B cell (primary cell): ENCODE results near the gene TOLLIP. TPM values are rescaled to one million over a fixed set of nuclear protein-coding genes. Genes with fewer than 3 reads are reported as not detected.

ENCODE experiments used
- ATAC-seq: fragments of 200-7000 bp; cut with Tn5 transposase; one replicate; pipeline ENCODE4 v1.10.0; 2021; ENCODE audit warnings: low read depth, mild to moderate bottlenecking, moderate number of reproducible peaks, moderate library complexity
- CTCF ChIA-PET: fragments of 350-600 bp; sonication (Branson Sonifier 250); formaldehyde crosslinking; loops from one replicate; lab custom pipeline; 2021; ENCODE audit warnings: antibody characterized with exemption, inconsistent platforms; lab: Charles Lee
- POLR2A ChIA-PET: fragments of 350-600 bp; sonication (Branson Sonifier 250); formaldehyde crosslinking; loops from one replicate; lab custom pipeline; 2021; ENCODE audit warnings: antibody characterized with exemption; lab: Charles Lee
- DNase-seq: peaks from one replicate; pipeline ENCODE4 v3.0.0; 2013
- H2AFZ ChIP-seq: 2 replicates; pipeline ENCODE4 v1.6.1; 2012; ENCODE audit warnings: mild to moderate bottlenecking, low read depth, low read length; ENCODE audit not compliant: insufficient read depth, poor library complexity, severe bottlenecking
- H3K27ac ChIP-seq, 2 donors: 1 replicate in 1 of 2; 2 replicates in 1 of 2; pipeline ENCODE4 v1.5.1; 2012 to 2013; ENCODE audit warnings: low read length in 2 of 2, mild to moderate bottlenecking in 2 of 2, moderate library complexity in 1 of 2
- H3K27me3 ChIP-seq, 4 experiments: fragments of 200-600 bp in 1 of 4; sonication (generic) in 1 of 4; replicated peaks in 1 of 4; 1 replicate in 2 of 4; 2 replicates in 2 of 4; pipeline versions ENCODE4 v1.6.1 to v1.7.0; 2013 to 2016; ENCODE audit warnings: low read length in 3 of 4, mild to moderate bottlenecking in 2 of 4, mixed read lengths in 1 of 4, moderate library complexity in 1 of 4; ENCODE audit not compliant: insufficient read depth in 4 of 4, control insufficient read depth in 3 of 4; ENCODE audit errors: control extremely low read depth in 1 of 4
- H3K36me3 ChIP-seq, 2 experiments: replicated peaks in 1 of 2; 1 replicate in 1 of 2; 2 replicates in 1 of 2; pipeline versions ENCODE4 v1.6.1 to v1.7.1; 2013; ENCODE audit warnings: low read length in 1 of 2; ENCODE audit not compliant: insufficient read depth in 2 of 2, control insufficient read depth in 1 of 2; ENCODE audit errors: control extremely low read depth in 1 of 2, extremely low read depth in 1 of 2
- H3K4me1 ChIP-seq, 2 donors: fragments of 200-600 bp in 1 of 2; sonication (generic) in 1 of 2; 1 replicate in 1 of 2; 2 replicates in 1 of 2; pipeline versions ENCODE4 v1.5.1 to v1.6.1; 2013 to 2017; ENCODE audit warnings: low read length in 2 of 2; ENCODE audit not compliant: control insufficient read depth in 2 of 2, insufficient read depth in 2 of 2
- H3K4me2 ChIP-seq: replicated peaks from 2 replicates; pipeline ENCODE3; 2012; ENCODE audit warnings: mild to moderate bottlenecking, low read depth, low read length; ENCODE audit not compliant: poor library complexity, severe bottlenecking
- H3K4me3 ChIP-seq, 5 experiments: fragments of 200-600 bp in 1 of 5; sonication (generic) in 1 of 5; 1 replicate in 3 of 5; 2 replicates in 2 of 5; pipeline versions ENCODE4 v1.5.1 to v1.7.0; 2011 to 2016; ENCODE audit warnings: low read length in 4 of 5, mild to moderate bottlenecking in 4 of 5, low read depth in 2 of 5, control low read depth in 1 of 5, moderate library complexity in 1 of 5; ENCODE audit not compliant: insufficient read depth in 1 of 5; ENCODE audit errors: control extremely low read depth in 1 of 5, extremely low read depth in 1 of 5
- H3K79me2 ChIP-seq: fragments of 200-600 bp; sonication (generic); one replicate; pipeline ENCODE4 v1.6.0; 2016; ENCODE audit warnings: low read length; ENCODE audit not compliant: control insufficient read depth, insufficient read depth
- H3K9ac ChIP-seq: fragments of 200-600 bp; sonication (generic); 2 replicates; pipeline ENCODE4 v1.6.1; 2017; ENCODE audit warnings: mild to moderate bottlenecking, low read length, moderate library complexity
- H3K9me3 ChIP-seq, 3 donors: one replicate each; pipeline versions ENCODE4 v1.6.1 to v1.7.1; 2013; ENCODE audit warnings: low read length in 2 of 3; ENCODE audit not compliant: control insufficient read depth in 2 of 3, insufficient read depth in 1 of 3; ENCODE audit errors: control extremely low read depth in 1 of 3
- H4K20me1 ChIP-seq: 2 replicates; pipeline ENCODE4 v1.6.0; 2012; ENCODE audit warnings: mild to moderate bottlenecking, low read length; ENCODE audit not compliant: insufficient read depth, control insufficient read depth, poor library complexity, severe bottlenecking
- H3K27ac Mint-ChIP-seq: one replicate; pipeline ENCODE4 v1.8.0; 2021; ENCODE audit warnings: mixed read lengths
- H3K27me3 Mint-ChIP-seq: one replicate; pipeline ENCODE4 v1.8.0; 2021; ENCODE audit warnings: mixed read lengths
- H3K4me1 Mint-ChIP-seq: one replicate; pipeline ENCODE4 v1.8.0; 2021; ENCODE audit warnings: mixed read lengths
- H3K4me3 Mint-ChIP-seq: one replicate; pipeline ENCODE4 v1.8.0; 2021; ENCODE audit warnings: mixed read lengths
- H3K9me3 Mint-ChIP-seq: one replicate; pipeline ENCODE4 v1.8.0; 2022; ENCODE audit warnings: mixed read lengths; ENCODE audit not compliant: insufficient read depth
- EZH2 ChIP-seq: IDR thresholded peaks from 2 replicates; pipeline ENCODE4 v1.6.1; 2012; ENCODE audit warnings: borderline replicate concordance, low read depth, mild to moderate bottlenecking, moderate library complexity, low read length; ENCODE audit not compliant: insufficient read depth, poor library complexity, severe bottlenecking
- WGBS: methylation state at CpG from one replicate; pipeline ENCODE4 v1.1.5; 2013; ENCODE audit warnings: missing lambda C conversion rate; ENCODE audit not compliant: insufficient coverage; 5-methylcytosine and 5-hydroxymethylcytosine counted together
- intact Hi-C: fragments of 100-400 bp; cut with micrococcal nuclease; formaldehyde crosslinking; loops from one replicate; pipeline ENCODE4 v1.10.0; 2022
- polyA plus RNA-seq: library from polyadenylated mRNA; depleted of rRNA; stranded (reverse); fragments of >200 nt; gene quantifications from 2 replicates; pipeline ENCODE4 v1.2.3, GENCODE V29; 2012
- total RNA-seq, 2 donors: library from RNA; stranded (reverse); fragments of 120-200 nt in 1 of 2; gene quantifications; 1 replicate in 1 of 2; 2 replicates in 1 of 2; pipeline versions ENCODE4 v1.2.3 to v1.2.4, GENCODE V29; 2013 to 2022
- TF ChIP-seq, protein P1 (sequence below): fragments of 200-600 bp; IDR thresholded peaks from one replicate; pipeline ENCODE4 v1.8.0; 2022; ENCODE audit warnings: antibody characterized with exemption, mild to moderate bottlenecking

Gene TOLLIP
- total and polyA plus RNA-seq, 2 donors (not counting 1 experiment from before 2014, with no cell fraction given): 34.7 to 52.5 TPM

GRCh38 chr11:1233351-1234053 is 75.9 kb downstream of the TOLLIP start:
- no peaks in the 10 kb centered on the region for H3K4me1 ChIP-seq
- no peak overlapping the region for H3K4me3 ChIP-seq
- H3K27me3 Mint-ChIP-seq: no peaks in the 10 kb centered on the region
- no peaks in the 10 kb centered on the region for H3K36me3 ChIP-seq
- no peak overlapping the region for H2AFZ ChIP-seq
- H3K4me2 ChIP-seq: no peak overlapping the region
- H3K27ac Mint-ChIP-seq: no peak overlapping the region
- ChIA-PET CTCF (no interaction called here), POLR2A (no interaction called here)
- whole genome bisulfite sequencing: 83% methylated on average over 20 of the region's 21 CpGs
- H3K9ac ChIP-seq: no peak overlapping the region
- no peaks in the 10 kb centered on the region for H3K27me3 ChIP-seq
- no peak for ATAC-seq
- H3K4me3 Mint-ChIP-seq: no peak overlapping the region
- no peaks in the 10 kb centered on the region for H3K9me3 ChIP-seq
- H4K20me1 ChIP-seq: no peaks in the 10 kb centered on the region
- no peaks in the 10 kb centered on the region for H3K79me2 ChIP-seq
- intact Hi-C loops: no loop called here
- TF ChIP-seq EZH2: no peak
- TF ChIP-seq, protein P1, sequence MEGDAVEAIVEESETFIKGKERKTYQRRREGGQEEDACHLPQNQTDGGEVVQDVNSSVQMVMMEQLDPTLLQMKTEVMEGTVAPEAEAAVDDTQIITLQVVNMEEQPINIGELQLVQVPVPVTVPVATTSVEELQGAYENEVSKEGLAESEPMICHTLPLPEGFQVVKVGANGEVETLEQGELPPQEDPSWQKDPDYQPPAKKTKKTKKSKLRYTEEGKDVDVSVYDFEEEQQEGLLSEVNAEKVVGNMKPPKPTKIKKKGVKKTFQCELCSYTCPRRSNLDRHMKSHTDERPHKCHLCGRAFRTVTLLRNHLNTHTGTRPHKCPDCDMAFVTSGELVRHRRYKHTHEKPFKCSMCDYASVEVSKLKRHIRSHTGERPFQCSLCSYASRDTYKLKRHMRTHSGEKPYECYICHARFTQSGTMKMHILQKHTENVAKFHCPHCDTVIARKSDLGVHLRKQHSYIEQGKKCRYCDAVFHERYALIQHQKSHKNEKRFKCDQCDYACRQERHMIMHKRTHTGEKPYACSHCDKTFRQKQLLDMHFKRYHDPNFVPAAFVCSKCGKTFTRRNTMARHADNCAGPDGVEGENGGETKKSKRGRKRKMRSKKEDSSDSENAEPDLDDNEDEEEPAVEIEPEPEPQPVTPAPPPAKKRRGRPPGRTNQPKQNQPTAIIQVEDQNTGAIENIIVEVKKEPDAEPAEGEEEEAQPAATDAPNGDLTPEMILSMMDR: no peak
- no peak overlapping the region for H3K27ac ChIP-seq
- no peaks in the 10 kb centered on the region for H3K4me1 Mint-ChIP-seq
- H3K9me3 Mint-ChIP-seq: no peaks in the 10 kb centered on the region
- no peak for DNase-seq

DNA sequence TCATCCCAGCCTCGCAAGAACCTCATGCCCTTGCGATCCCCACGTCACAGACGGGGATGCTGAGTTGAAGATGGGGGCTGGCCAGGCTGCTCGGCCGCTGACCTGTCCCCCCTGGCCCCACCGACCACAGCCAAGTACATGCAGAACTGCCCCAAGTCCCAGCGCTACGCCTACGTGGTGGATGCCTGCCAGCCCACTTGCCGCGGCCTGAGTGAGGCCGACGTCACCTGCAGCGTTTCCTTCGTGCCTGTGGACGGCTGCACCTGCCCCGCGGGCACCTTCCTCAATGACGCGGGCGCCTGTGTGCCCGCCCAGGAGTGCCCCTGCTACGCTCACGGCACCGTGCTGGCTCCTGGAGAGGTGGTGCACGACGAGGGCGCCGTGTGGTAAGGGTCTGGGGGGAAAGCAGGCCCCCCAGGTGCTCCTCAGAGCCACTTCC is 76.5 kb downstream of the TOLLIP start:
- DNase-seq (no peak), ATAC-seq (no peak)
- no peaks in the 10 kb centered on the region for H3K27me3 ChIP-seq
- no peak overlapping the region for H3K9ac ChIP-seq
- no peak overlapping the region for H3K4me2 ChIP-seq
- H3K79me2 ChIP-seq: no peaks in the 10 kb centered on the region
- Mint-ChIP-seq H3K27me3 (no peaks in the 10 kb centered on the region), H3K9me3 (no peaks in the 10 kb centered on the region), H3K27ac (no peak overlapping the region), H3K4me3 (no peak overlapping the region), H3K4me1 (no peaks in the 10 kb centered on the region)
- WGBS: 84% methylated on average over 30 of the region's 30 CpGs
- H3K4me3 ChIP-seq: no peak overlapping the region
- intact Hi-C loops: no loop called here
- no peaks in the 10 kb centered on the region for H3K9me3 ChIP-seq
- H3K27ac ChIP-seq: no peak overlapping the region
- no peaks in the 10 kb centered on the region for H3K4me1 ChIP-seq
- no peak overlapping the region for H2AFZ ChIP-seq
- no peaks in the 10 kb centered on the region for H3K36me3 ChIP-seq
- POLR2A ChIA-PET: no interaction called here
- no peaks in the 10 kb centered on the region for H4K20me1 ChIP-seq
- TF ChIP-seq, protein P1: no peak
- TF ChIP-seq EZH2: no peak
- CTCF ChIA-PET: no interaction called here
